Ascending aorta (tissue), 2 donors: ENCODE measurements around the gene ALPK3. TPM values are rescaled to one million over a fixed set of nuclear protein-coding genes. Genes with fewer than 3 reads are reported as not detected.

Experiments
- DNase-seq, 2 donors: peaks; one replicate each; pipeline ENCODE4 v3.0.0-alpha.2; 2019; ENCODE audit warnings: low spot score in 2 of 2
- H3K27ac ChIP-seq, 2 donors: fragments of 200-600 bp; sonication (generic); one replicate each; pipeline ENCODE4 v1.5.1; 2016 to 2017; ENCODE audit warnings: mild to moderate bottlenecking in 1 of 2
- H3K27me3 ChIP-seq: fragments of 200-600 bp; sonication (generic); one replicate; pipeline ENCODE4 v1.5.1; 2017
- H3K36me3 ChIP-seq, 2 donors: fragments of 200-600 bp; sonication (generic); one replicate each; pipeline ENCODE4 v1.5.1; 2016
- H3K4me1 ChIP-seq, 2 donors: fragments of 200-600 bp; sonication (generic); one replicate each; pipeline ENCODE4 v1.5.1; 2016 to 2017; ENCODE audit warnings: mild to moderate bottlenecking in 1 of 2
- H3K4me3 ChIP-seq, 2 donors: fragments of 200-600 bp; sonication (generic); one replicate each; pipeline ENCODE4 v1.5.1; 2016 to 2017; ENCODE audit warnings: mild to moderate bottlenecking in 1 of 2
- H3K9me3 ChIP-seq, 2 donors: fragments of 200-600 bp; sonication (generic); one replicate each; pipeline ENCODE4 v1.5.1; 2016
- CTCF ChIP-seq, 3 experiments: fragments of 200-600 bp in 2 of 3; fragments of 450-650 bp in 1 of 3; sonication (generic) in 2 of 3; IDR thresholded peaks; one replicate each; pipeline ENCODE4 v1.5.1; 2016 to 2019; ENCODE audit warnings: antibody characterized with exemption in 3 of 3, mild to moderate bottlenecking in 1 of 3, moderate library complexity in 1 of 3
- intact Hi-C: fragments of 100-400 bp; cut with DNase I; formaldehyde crosslinking; loops from one replicate; pipeline ENCODE4 v1.15.1; 2023
- total RNA-seq: library from RNA; depleted of rRNA; stranded (reverse); fragments of >200 nt; gene quantifications from one replicate; pipeline ENCODE4 v1.1.0, GENCODE V29; 2016

Gene ALPK3
- total RNA-seq, 1 donor from 2014 or later, result 38.0 TPM

GRCh38 chr15:84883916-84884781 lies 67.0 kb downstream of the ALPK3 start, which contains the start of gene SLC28A1:
Gene SLC28A1, plus strand, starts transcription at chr15:84884662. Its CDS starts 3,099 bp downstream, at chr15:84887761.
- Histone ChIP-seq H3K27me3 (no peaks in the 10 kb centered on the region), H3K4me1 (peaks cover 3 to 16% of the 10 kb centered on the region in 2 donors), H3K36me3 (no peaks in the 10 kb centered on the region), H3K27ac (peak within 1 kb of the TSS; percentile 74 to 92), H3K9me3 (no peaks in the 10 kb centered on the region), H3K4me3 (no peak within 1 kb of the TSS)
- TF ChIP-seq CTCF (IDR thresholded peaks at IDR 0.05), result no peak
- no peak for DNase-seq
- intact Hi-C loops, result no loop called here

GRCh38 chr15:84885801-84886200 lies 68.6 kb downstream of the ALPK3 start:
- H3K4me1 ChIP-seq, result peaks cover 3 to 16% of the 10 kb centered on the region in 2 donors

GRCh38 chr15:84886211-84886983 lies 69.2 kb downstream of the ALPK3 start:
- intact Hi-C loops, result no loop called here
- Histone ChIP-seq H3K4me1 (peaks cover 3 to 16% of the 10 kb centered on the region in 2 donors), H3K9me3 (no peaks in the 10 kb centered on the region), H3K27me3 (no peaks in the 10 kb centered on the region), H3K4me3 (no peak overlapping the region), H3K36me3 (no peaks in the 10 kb centered on the region), H3K27ac (peak overlapping the region in 1 of 2 donors; percentile 16)
- no peak for TF ChIP-seq CTCF (IDR thresholded peaks at IDR 0.05)
- peak in 1 of 2 donors; percentile 51 for DNase-seq

More at GRCh38 chr15:84885801-84886200, 68.6 kb downstream of the ALPK3 start:
- no peak overlapping the region for H3K4me3 ChIP-seq
- intact Hi-C loops, result no loop called here
- no peak for DNase-seq
- TF ChIP-seq CTCF (IDR thresholded peaks at IDR 0.05), result no peak
- no peaks in the 10 kb centered on the region for H3K9me3 ChIP-seq
- no peaks in the 10 kb centered on the region for H3K27me3 ChIP-seq
- no peak overlapping the region for H3K27ac ChIP-seq
- H3K36me3 ChIP-seq, result no peaks in the 10 kb centered on the region

DNA sequence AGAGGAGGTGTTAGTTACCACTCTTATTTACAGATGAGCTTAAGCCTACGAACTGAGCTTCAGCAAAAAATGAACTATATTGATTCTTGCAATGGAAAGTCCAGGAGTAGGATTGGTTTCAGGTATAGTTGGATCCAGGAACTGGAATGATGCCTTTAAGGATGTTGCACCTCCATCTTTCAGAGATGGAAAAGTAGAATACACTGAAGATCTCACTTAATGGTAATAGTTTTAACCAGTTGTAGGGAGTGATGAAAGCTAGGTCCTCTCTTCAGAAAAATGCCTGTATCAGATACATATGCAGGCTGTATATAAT lies 69.8 kb downstream of the ALPK3 start:
- TF ChIP-seq CTCF (IDR thresholded peaks at IDR 0.05), result no peak
- intact Hi-C loops, result no loop called here
- no peaks in the 10 kb centered on the region for H3K36me3 ChIP-seq
- peaks cover 3 to 16% of the 10 kb centered on the region in 2 donors for H3K4me1 ChIP-seq
- no peaks in the 10 kb centered on the region for H3K9me3 ChIP-seq
- H3K27ac ChIP-seq, result peak overlapping the region in 1 of 2 donors; percentile 16
- no peak for DNase-seq
- no peak overlapping the region for H3K4me3 ChIP-seq
- H3K27me3 ChIP-seq, result no peaks in the 10 kb centered on the region

GRCh38 chr15:84887938-84888337 lies 70.8 kb downstream of the ALPK3 start:
- DNase-seq, result peak in 1 of 2 donors; percentile 13
- Histone ChIP-seq H3K27me3 (no peaks in the 10 kb centered on the region), H3K27ac (no peak overlapping the region), H3K4me1 (peaks cover 3 to 15% of the 10 kb centered on the region in 2 donors), H3K36me3 (no peaks in the 10 kb centered on the region), H3K4me3 (no peak overlapping the region), H3K9me3 (no peaks in the 10 kb centered on the region)
- intact Hi-C loops, result no loop called here
- TF ChIP-seq CTCF (IDR thresholded peaks at IDR 0.05), result no peak
